Mammary epithelial cell (primary cell): ENCODE data around the gene HSBP1.

ENCODE experiments used
- CTCF ChIP-seq, 2 donors: IDR thresholded peaks in 1 of 2; conservative IDR thresholded peaks in 1 of 2; 2 replicates each; pipeline ENCODE4 v1.5.1; 2011 to 2012; ENCODE audit warnings: inconsistent platforms in 2 of 2, low read length in 2 of 2, mild to moderate bottlenecking in 2 of 2, control low read depth in 1 of 2, low read depth in 1 of 2; ENCODE audit not compliant: insufficient read depth in 1 of 2; ENCODE audit errors: extremely low read depth in 1 of 2
- EZH2 ChIP-seq: IDR thresholded peaks from 2 replicates; pipeline ENCODE4 v1.6.1; 2012; ENCODE audit warnings: low read length, inconsistent platforms, borderline replicate concordance

- no peak for TF ChIP-seq CTCF (conservative IDR thresholded peaks at IDR 0.05 in 1 of 2, IDR thresholded peaks at IDR 0.05 in 1 of 2; ENCODE audit: extremely low read depth in 1 of 2, insufficient read depth in 1 of 2, low read depth in 1 of 2, low read length in 2 of 2)
- TF ChIP-seq EZH2: no peak
Measured at GRCh38 chr16:83818276-83818675, 10.5 kb downstream of the HSBP1 start.
